Smooth muscle cell (in vitro differentiated cells): ENCODE results near the gene IL1RAPL1. TPM values are rescaled to one million over a fixed set of nuclear protein-coding genes. Genes with fewer than 3 reads are reported as not detected.

Source experiments
- DNase-seq: peaks from one replicate; lab custom pipeline; 2025; ENCODE audit not compliant: unreplicated experiment; lab: John Stamatoyannopoulos, UW
- H2AFZ ChIP-seq: fragments of 200-600 bp; sonication (generic); 2 replicates; pipeline ENCODE4 v1.6.0; 2016; ENCODE audit warnings: antibody characterized with exemption, low read depth, mild to moderate bottlenecking
- H3F3A ChIP-seq: fragments of 200-600 bp; sonication (generic); 2 replicates; pipeline ENCODE4 v1.6.0; 2017; ENCODE audit warnings: antibody characterized with exemption, low read depth
- H3K27ac ChIP-seq: fragments of 200-600 bp; sonication (generic); 2 replicates; pipeline ENCODE4 v1.5.1; 2016; ENCODE audit warnings: low read depth, mild to moderate bottlenecking
- H3K27me3 ChIP-seq: fragments of 200-600 bp; sonication (generic); 2 replicates; pipeline ENCODE4 v1.6.1; 2016; ENCODE audit warnings: low read depth, mild to moderate bottlenecking
- H3K36me3 ChIP-seq: fragments of 200-600 bp; sonication (generic); 2 replicates; pipeline ENCODE4 v1.5.1; 2016; ENCODE audit warnings: low read depth
- H3K4me1 ChIP-seq: fragments of 200-600 bp; sonication (generic); 2 replicates; pipeline ENCODE4 v1.5.1; 2016; ENCODE audit warnings: low read depth
- H3K4me2 ChIP-seq: fragments of 200-600 bp; sonication (generic); 2 replicates; pipeline ENCODE4 v1.6.0; 2016; ENCODE audit warnings: mild to moderate bottlenecking
- H3K4me3 ChIP-seq: fragments of 200-600 bp; sonication (generic); 2 replicates; pipeline ENCODE4 v1.5.1; 2016; ENCODE audit warnings: mild to moderate bottlenecking
- H3K79me2 ChIP-seq: fragments of 200-600 bp; sonication (generic); 2 replicates; pipeline ENCODE4 v1.6.0; 2016; ENCODE audit warnings: low read depth, mild to moderate bottlenecking
- H3K9ac ChIP-seq: fragments of 200-600 bp; sonication (generic); 2 replicates; pipeline ENCODE4 v1.6.0; 2016; ENCODE audit warnings: low read depth
- H3K9me3 ChIP-seq: fragments of 200-600 bp; sonication (generic); replicated peaks from 2 replicates; pipeline ENCODE4 v1.5.1; 2016; ENCODE audit warnings: low read depth
- H4K20me1 ChIP-seq: fragments of 200-600 bp; sonication (generic); 2 replicates; pipeline ENCODE4 v1.6.0; 2016; ENCODE audit warnings: low read depth
- CTCF ChIP-seq: fragments of 200-600 bp; sonication (generic); IDR thresholded peaks from 2 replicates; pipeline ENCODE4 v1.5.1; 2017; ENCODE audit warnings: borderline replicate concordance, mild to moderate bottlenecking, antibody characterized with exemption; ENCODE audit not compliant: insufficient read depth, poor library complexity, severe bottlenecking
- WGBS: methylation state at CpG from one replicate; pipeline ENCODE4 v1.1.7; 2016; ENCODE audit warnings: low lambda C conversion rate; 5-methylcytosine and 5-hydroxymethylcytosine counted together
- polyA plus RNA-seq: library from polyadenylated mRNA; unstranded; fragments of >200 nt; fragmentation: Nextera tagmentation; extraction: Ambion mirVana; gene quantifications from 2 replicates; pipeline ENCODE4 v1.2.1, GENCODE V29; 2016
- total RNA-seq: library from RNA; depleted of rRNA; stranded (reverse); fragments of >200 nt; gene quantifications from 2 replicates; pipeline ENCODE4 v1.2.3, GENCODE V29; 2014

The IL1RAPL1 gene
- total and polyA plus RNA-seq, 2 experiments from 2014 or later: 0.04 TPM; not detected in 1

GRCh38 chrX:29254515-29254914, 667.3 kb downstream of the IL1RAPL1 start:
- Histone ChIP-seq H2AFZ (no peak overlapping the region), H3K9me3 (no peaks in the 10 kb centered on the region), H3K4me2 (no peak overlapping the region), H3K9ac (no peak overlapping the region), H3F3A (no peaks in the 10 kb centered on the region), H3K36me3 (no peaks in the 10 kb centered on the region), H3K27ac (no peak overlapping the region), H3K27me3 (no peaks in the 10 kb centered on the region), H3K4me3 (no peak overlapping the region), H3K4me1 (no peaks in the 10 kb centered on the region), H3K79me2 (no peaks in the 10 kb centered on the region), H4K20me1 (no peaks in the 10 kb centered on the region)
- no peak for TF ChIP-seq CTCF
- DNase-seq: no peak
- 63% methylated on average over 1 of the region's 1 CpG for WGBS

GRCh38 chrX:29257521-29257920, 670.3 kb downstream of the IL1RAPL1 start:
- 62% methylated on average over 3 of the region's 3 CpGs for WGBS
- no peaks in the 10 kb centered on the region for H3F3A ChIP-seq
- H3K9me3 ChIP-seq: no peaks in the 10 kb centered on the region
- H3K4me1 ChIP-seq: no peaks in the 10 kb centered on the region
- no peaks in the 10 kb centered on the region for H3K79me2 ChIP-seq
- H3K4me3 ChIP-seq: no peak overlapping the region
- no peaks in the 10 kb centered on the region for H4K20me1 ChIP-seq
- no peaks in the 10 kb centered on the region for H3K36me3 ChIP-seq
- H2AFZ ChIP-seq: no peak overlapping the region
- H3K27ac ChIP-seq: no peak overlapping the region
- DNase-seq: no peak
- H3K4me2 ChIP-seq: no peak overlapping the region
- TF ChIP-seq CTCF: no peak
- no peaks in the 10 kb centered on the region for H3K27me3 ChIP-seq
- H3K9ac ChIP-seq: no peak overlapping the region

GRCh38 chrX:29269390-29269789, 682.1 kb downstream of the IL1RAPL1 start:
- Histone ChIP-seq H2AFZ (no peak overlapping the region), H3K79me2 (no peaks in the 10 kb centered on the region), H3K4me3 (no peak overlapping the region), H3K9me3 (no peaks in the 10 kb centered on the region), H3F3A (no peaks in the 10 kb centered on the region), H3K4me2 (no peak overlapping the region), H3K27me3 (no peaks in the 10 kb centered on the region), H3K4me1 (no peaks in the 10 kb centered on the region), H3K9ac (no peak overlapping the region), H3K27ac (no peak overlapping the region), H3K36me3 (no peaks in the 10 kb centered on the region), H4K20me1 (no peaks in the 10 kb centered on the region)
- DNase-seq: no peak
- no peak for TF ChIP-seq CTCF

- WGBS: 64% methylated on average over 3 of the region's 3 CpGs
- Histone ChIP-seq H3K4me3 (no peak overlapping the region), H3K27ac (no peak overlapping the region), H3K9me3 (no peaks in the 10 kb centered on the region), H3K4me2 (no peak overlapping the region), H3K36me3 (no peaks in the 10 kb centered on the region), H3K9ac (no peak overlapping the region), H2AFZ (no peak overlapping the region), H3K79me2 (no peaks in the 10 kb centered on the region), H3K27me3 (no peaks in the 10 kb centered on the region), H3K4me1 (no peaks in the 10 kb centered on the region), H3F3A (no peaks in the 10 kb centered on the region), H4K20me1 (no peaks in the 10 kb centered on the region)
- no peak for TF ChIP-seq CTCF
- no peak for DNase-seq
Measured at GRCh38 chrX:29274517-29274916, 687.3 kb downstream of the IL1RAPL1 start.
